NK-92 (cell line): ENCODE results near the gene STN1.

ENCODE experiments used
- DNase-seq: peaks from one replicate; lab custom pipeline; 2025; ENCODE audit not compliant: unreplicated experiment; lab: John Stamatoyannopoulos, UW

Gene STN1

GRCh38 chr10:103929381-103929921 is 11.5 kb upstream of the STN1 start:
- DNase-seq, result no peak

DNA sequence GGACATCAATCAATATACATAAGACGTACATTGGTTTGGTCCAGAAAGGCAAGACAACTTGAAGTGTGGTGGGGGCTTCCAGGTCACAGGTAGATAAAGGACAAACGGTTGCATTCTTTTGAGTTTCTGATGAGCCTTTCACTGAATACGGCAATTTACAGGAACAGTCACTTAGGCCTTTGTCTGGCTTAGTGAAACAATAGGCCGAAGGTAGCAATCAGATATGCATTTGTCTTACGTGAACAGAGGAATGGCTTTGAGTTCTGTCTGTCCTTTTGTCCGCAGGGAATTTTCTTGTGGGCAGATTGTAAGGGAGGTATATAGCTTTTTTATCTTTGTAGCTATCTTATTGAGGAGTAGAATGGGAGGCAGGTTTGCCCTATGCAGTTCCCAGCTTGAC is 10.8 kb upstream of the STN1 start:
- no peak for DNase-seq

- DNase-seq, result no peak
Measured at GRCh38 chr10:103926722-103927319, 8.8 kb upstream of the STN1 start.

DNA sequence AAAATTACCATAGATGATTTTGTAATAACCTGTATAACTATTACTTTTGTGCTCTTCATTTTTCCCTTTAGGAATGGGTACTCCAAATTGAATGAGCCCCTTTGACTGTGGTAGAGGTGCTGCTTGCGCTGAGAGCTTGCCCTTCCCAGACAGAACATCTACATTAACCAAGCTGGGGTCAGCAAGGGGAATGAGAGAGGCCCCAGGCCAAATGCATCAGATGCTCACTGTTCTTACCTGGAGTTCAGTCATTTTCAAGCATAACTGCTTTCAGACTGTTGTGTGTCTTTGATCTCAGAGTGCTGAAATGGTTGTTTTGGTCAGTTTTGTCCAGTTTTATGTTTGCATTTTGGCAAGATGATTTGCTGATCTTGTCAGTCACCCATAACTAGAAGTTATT is 7.6 kb upstream of the STN1 start:
- DNase-seq, result no peak

DNA sequence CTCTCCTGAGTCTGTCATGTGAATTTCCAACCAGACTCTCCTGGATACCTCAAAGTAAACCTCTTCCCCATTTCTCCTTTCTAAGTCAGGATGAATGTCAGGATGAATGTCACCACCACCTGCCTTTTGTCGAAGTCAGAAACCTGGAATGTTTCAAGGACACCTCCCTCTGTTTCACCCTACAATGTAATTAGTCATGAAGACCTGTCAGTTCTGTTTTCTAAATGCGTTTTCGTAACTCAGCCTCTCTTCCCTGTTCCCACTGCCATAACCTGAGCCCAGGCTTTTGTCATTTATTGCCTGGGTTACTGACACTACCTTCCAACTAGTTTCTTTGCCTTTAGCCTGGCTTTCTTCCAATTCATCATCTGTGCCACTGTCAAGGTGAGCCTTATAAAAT is 5.5 kb upstream of the STN1 start:
- DNase-seq, result no peak

DNA sequence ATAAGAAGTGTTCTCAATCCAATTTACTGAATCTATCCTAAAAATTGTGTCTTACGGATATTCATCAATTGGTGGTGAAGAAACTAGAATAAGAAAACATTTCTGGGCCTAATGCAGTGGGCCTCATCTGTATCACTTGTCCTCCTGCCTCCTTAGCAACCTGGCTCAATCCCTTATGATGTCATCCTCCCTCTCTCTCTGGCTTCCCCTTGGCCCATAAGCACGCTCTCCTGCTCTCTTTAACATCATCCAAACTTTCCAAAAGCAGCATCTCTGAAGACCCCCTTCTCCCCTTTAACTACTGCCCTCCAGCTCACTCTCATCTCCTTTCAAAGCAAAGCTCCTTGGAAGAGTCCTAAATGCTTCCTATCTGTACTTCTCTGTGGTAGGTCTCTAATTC is 4.7 kb upstream of the STN1 start:
- DNase-seq, result no peak

- no peak for DNase-seq
Measured at GRCh38 chr10:103921750-103922195, 3.8 kb upstream of the STN1 start.

GRCh38 chr10:103921248-103921647 is 3.3 kb upstream of the STN1 start:
- no peak for DNase-seq

DNA sequence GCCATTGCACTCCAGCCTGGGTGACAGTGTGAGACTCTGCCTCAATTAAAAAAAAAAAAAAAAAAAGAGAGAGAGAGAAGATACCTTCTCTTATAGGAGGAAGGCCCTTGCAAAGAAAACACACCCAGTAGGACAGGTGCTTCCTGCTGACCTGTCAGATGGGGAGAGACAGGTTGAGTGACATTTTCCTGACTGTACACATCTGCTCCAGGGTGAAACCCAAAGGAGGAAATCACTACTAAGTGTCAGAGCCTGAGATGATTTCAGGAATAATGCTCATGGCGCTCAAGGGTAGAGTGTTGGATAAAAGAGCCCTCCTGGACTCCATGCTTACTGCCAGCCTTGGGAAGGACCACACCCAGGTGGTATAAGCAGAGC is 1.7 kb upstream of the STN1 start:
- no peak for DNase-seq

GRCh38 chr10:103917302-103918052 is 507 bp downstream of the STN1 start:
- no peak for DNase-seq

DNA sequence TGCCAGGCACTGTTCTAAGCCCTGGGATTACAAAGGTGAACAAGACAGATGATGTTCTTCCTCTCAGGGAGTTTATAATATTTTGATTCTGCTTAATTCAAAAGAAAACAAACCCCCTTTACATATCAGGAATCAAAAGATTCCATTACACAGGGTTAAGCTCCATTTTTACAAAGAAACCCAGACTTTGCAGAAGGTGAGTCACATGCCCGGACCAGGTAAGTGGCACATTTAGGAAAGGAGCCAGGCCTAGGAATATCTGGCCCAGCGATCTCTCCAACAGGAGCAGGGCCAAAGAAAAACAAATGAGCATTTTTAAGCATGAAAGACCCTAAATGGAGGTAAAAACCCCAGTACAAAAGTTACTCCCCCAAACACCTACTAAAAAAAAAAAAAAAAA is 1.1 kb downstream of the STN1 start:
- no peak for DNase-seq

DNA sequence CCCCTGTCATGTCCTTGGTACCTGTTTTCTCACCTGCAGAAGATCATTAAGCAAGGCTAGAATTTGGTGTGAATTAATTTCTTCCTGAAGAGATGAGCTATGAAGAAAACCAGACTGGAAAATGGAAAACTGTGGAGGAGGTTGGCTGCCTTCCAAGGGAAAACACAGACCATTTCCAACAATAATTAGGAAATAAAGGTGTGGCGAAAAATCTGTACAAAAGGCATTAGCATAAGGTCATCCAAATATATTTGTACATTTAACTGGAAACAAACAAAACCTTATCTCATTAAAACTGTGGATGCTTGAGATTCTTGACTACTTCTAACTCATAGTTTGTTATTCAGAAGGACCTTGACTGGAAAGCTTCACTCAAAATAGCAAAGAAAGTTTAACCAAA is 1.7 kb downstream of the STN1 start:
- no peak for DNase-seq

GRCh38 chr10:103915796-103916195 is 2.2 kb downstream of the STN1 start:
- DNase-seq, result no peak

DNA sequence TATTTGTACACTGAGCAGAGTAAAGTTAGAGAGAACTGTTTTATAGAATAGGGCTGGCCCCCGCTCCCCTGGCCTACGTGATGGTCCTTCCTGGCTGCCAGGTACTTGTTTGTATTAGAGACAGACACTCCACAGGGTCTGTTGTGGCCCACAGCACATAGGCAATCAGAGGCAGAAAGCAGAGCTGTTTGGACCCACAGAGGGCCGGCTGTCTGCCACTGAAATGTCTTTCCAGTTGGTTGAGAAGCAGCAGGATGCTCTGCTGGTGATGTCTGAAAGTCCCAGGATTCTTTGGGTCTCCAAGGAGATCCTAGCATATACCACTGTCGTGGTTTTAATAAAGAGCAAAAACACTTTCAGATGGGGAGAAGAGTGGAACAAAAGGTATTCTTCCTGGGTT is 5.2 kb downstream of the STN1 start:
- no peak for DNase-seq

- no peak for DNase-seq
Measured at GRCh38 chr10:103911021-103911459, 6.9 kb downstream of the STN1 start.

- no peak for DNase-seq
Measured at GRCh38 chr10:103910442-103911012, 7.5 kb downstream of the STN1 start.

GRCh38 chr10:103905441-103905840 is 12.5 kb downstream of the STN1 start:
- no peak for DNase-seq

- DNase-seq, result no peak
Measured at GRCh38 chr10:103901299-103901698, 16.7 kb downstream of the STN1 start.

DNA sequence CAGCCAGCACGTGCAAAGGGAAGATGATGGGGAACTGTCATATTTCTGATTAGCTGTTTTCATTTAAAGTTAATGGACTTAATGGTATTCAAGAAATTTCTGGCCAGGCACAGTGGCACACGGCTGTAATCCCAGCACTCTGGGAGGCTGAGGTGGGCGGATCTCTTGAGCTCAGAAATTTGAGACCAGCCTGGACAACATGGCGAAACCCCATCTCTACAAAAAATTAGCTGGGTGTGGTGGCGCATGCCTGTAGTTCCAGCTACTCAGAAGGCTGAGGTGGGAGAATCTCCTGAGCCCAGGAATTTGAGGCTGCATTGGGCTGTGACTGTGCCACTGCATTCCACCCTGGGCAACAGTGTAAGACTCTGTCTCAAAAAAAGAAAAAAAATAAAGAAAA is 18.7 kb downstream of the STN1 start:
- no peak for DNase-seq

DNA sequence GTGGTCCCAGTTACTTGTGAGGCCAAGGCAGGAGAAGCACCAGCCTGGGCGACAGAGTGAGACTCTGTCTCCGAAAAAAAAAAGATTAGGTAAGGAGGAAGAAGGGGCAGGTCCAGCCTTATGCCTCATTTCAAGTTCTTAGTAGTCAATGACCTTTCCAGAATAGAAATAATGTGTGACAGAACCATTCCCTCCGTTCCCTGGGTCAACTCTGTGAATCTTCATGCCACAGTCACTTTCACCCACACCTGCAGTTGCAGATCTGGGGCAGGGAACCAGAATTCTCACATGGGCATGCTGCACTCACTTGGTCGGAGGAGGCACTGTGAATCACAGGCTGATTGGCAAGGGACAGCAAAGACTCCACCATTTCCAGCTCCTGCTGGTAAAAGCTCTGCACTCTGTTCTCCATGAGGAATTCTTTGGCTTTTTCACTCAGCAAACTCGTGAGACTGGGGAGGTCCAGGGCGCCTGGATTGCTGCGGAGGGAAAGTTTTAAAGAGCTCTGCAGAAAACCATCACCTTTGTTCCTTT is 20.7 kb downstream of the STN1 start:
- no peak for DNase-seq

DNA sequence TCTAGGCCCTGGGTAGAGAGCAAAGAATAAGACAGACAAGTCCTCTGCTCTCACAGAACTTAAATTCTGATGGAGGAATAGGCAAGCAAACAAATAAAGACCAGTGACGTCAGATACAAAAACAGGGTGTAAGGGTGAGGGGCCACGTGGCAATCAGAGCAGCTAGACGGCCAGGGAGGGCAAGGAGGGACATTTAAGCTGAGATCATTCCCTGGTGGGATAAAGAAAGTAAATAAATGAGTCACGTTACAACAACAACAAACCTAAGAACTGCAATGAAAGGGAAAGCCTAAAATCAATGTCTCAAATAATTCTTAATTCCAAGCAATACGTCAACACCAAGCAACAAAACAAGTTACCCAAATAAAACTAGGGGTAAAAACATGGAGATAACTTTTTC is 21.8 kb downstream of the STN1 start:
- DNase-seq, result no peak
